GM19239 (cell line): ENCODE data around the gene SLC39A11.
"Not testable (repeated sequence)": the region's sequence is repeated elsewhere in the genome, so short reads cannot be mapped to it uniquely, and the experiment has no call there.

Experiments used
- DNase-seq: peaks from one replicate; pipeline ENCODE4 v3.0.0; 2011; ENCODE audit warnings: low spot score; ENCODE audit not compliant: insufficient read length
- FAIRE-seq: peaks from 2 replicates; lab custom pipeline; 2011; peaks lifted over from hg19 to GRCh38; lab: Jason Lieb, UNC

SLC39A11 gene

DNA sequence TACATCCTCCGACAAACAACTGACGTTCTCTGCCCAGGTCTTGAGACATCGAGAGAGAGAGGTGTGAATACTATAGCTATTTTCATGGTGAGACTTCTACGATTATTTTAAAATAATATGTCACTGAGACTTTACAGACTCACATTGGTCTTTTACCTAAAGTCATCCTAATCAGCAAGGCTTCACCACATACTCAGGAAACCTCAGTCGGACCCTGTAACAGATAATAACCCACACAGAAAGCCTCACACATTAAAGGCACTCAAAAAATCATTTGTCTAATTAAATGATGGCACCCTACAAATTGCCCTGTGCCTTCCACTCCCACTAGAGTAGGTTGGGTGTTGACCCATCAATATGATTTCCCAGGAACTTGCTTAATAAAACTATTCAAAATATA is 19.8 kb upstream of the SLC39A11 start:
- FAIRE-seq = no peak
- DNase-seq = no peak

- FAIRE-seq (no peak), DNase-seq (no peak)
Observed at GRCh38 chr17:73111386-73111785, 18.9 kb upstream of the SLC39A11 start.

DNA sequence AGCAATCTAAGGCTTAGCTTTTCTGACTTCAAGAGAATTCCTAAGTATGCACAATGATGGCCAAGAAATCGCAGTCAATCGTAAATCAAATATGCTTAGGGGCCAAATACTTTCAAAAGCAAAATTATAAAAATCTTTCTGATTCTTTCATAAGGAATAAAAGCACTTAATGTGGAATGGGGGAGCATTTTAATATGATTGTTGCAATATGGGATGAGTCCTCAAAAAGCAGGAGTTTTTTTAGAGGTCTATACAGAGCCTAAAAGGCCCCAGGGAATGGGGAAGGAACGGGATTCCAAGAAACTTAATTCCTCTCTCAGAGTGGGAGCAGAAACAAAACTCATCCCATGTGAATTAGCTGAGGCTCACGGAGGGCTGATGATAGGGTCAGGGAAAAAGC is 14.7 kb upstream of the SLC39A11 start:
- FAIRE-seq = no peak
- DNase-seq = no peak

DNA sequence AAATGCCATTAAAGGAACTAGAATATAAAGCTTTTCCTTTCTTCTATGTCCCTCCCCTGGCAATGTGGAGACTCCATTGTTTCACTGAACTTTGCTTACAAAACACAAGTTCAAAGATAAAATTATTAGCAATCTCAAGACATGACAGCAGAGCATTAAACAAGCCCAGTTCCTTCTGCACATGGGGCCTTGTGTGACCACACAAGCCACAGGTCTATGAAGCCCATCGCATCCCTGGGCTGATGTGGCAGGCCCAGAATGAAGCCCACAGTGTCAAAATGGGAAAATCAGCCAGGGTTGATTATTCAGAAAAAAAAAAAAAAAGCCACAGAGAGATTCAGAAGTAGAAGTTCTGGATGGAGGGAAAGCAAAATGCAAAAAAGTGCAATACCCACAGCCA is 12.9 kb upstream of the SLC39A11 start:
- FAIRE-seq (no peak), DNase-seq (no peak)

DNA sequence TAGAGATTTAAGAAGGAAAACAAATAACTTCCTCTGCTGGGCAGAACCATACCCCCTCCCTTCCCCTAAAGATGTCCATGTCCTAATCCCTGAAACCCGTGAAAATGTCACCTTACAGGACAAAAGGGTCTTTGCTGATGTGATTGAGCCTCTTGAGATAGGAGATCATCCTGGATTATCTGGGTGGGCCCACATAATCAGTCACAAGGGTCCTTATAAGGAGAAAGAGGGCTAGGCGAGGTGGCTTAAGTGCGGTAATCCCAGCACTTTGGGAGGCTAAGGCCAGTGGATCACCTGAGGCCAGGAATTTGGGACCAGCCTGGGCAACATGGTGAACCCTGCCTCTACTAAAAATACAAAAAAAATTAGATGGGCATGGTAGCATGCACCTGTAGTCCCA is 12.0 kb upstream of the SLC39A11 start:
- FAIRE-seq (no peak), DNase-seq (no peak)

GRCh38 chr17:73103641-73104335 is 11.3 kb upstream of the SLC39A11 start:
- DNase-seq = no peak
- no peak for FAIRE-seq

- FAIRE-seq = no peak
- no peak for DNase-seq
Observed at GRCh38 chr17:73101031-73101430, 8.5 kb upstream of the SLC39A11 start.

DNA sequence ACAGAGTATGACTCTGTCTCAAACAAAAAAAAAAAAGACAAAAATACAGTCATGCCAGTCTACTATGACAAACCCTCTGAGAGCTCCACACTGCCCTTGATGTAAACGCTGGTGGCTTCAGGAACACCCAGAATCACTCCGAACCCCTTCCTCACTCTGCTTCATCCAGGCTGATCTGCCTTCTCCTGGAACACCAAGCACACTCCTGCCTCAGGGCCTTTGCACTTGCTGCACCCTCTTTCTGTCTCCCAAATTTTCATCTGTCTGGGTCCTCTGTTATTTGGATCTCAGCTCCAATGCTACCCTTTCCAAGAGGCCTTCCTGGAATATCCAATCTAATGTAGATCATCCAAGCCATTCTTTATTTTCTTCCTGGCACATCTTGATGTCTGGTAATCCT is 7.9 kb upstream of the SLC39A11 start:
- DNase-seq (no peak), FAIRE-seq (no peak)

DNA sequence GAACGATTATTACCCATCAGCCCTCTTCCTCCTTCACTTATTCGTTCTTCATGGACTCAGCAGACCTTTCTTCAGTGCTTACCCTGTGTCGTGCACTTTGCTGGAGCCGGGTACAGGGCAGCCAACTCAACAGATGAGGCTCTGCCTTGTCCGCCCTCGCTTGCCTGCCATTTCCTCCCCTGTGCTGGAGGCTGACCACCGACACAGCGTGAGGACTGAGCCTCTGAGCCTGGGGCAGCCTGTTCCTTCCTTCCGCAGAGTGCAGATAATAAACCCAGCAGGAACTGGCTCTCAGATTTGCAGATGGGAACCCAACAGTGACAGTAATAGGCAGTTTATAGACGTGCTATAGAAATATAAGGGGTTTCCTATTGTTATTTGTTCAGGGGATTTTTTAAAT is 7.0 kb upstream of the SLC39A11 start:
- no peak for DNase-seq
- FAIRE-seq = no peak

GRCh38 chr17:73098919-73099318 is 6.4 kb upstream of the SLC39A11 start:
- DNase-seq (no peak), FAIRE-seq (no peak)

GRCh38 chr17:73097973-73098765 is 5.7 kb upstream of the SLC39A11 start:
- FAIRE-seq, DNase-seq: not testable (repeated sequence)

DNA sequence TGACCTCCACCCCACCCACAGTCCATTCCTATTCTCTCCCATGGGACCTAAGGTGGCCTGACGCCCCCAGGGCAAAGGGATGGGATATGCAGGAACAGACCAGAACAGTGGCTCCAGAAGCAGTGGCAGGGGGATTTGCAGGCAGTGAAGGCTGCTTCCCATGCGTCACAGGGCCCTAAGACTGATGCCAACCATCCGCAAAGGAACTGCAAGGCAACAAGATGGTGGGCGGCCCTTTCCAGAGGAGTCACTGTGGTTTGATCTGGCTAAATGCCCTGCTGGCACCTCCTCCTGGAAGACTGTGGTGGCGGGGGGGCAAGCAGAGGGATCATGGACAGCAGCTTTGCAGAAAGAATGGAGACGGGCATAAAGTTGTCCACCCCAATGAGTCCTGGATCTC is 4.4 kb upstream of the SLC39A11 start:
- DNase-seq = no peak
- FAIRE-seq = no peak

- FAIRE-seq (no peak), DNase-seq (no peak)
Observed at GRCh38 chr17:73096211-73096610, 3.7 kb upstream of the SLC39A11 start.

DNA sequence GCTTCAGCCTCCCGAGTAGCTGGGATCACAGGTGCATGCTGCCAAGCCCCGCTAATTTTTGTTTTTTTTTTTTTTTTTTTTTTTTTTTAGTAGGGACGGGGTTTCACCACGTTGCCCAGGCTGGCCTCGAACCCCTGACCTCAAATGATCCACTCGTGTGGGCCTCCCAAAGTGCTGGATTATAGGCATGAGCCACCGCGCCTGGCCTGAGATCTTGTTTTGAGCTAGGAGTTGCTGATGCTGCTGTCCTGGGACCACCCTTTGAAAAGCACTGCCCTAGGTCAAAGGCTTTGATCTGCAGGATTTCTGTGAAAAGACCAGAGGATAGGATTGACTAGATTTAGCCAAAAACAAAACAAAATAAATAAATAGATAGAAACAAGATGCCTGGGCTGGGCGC is 798 bp upstream of the SLC39A11 start:
- FAIRE-seq (no peak), DNase-seq (no peak)

DNA sequence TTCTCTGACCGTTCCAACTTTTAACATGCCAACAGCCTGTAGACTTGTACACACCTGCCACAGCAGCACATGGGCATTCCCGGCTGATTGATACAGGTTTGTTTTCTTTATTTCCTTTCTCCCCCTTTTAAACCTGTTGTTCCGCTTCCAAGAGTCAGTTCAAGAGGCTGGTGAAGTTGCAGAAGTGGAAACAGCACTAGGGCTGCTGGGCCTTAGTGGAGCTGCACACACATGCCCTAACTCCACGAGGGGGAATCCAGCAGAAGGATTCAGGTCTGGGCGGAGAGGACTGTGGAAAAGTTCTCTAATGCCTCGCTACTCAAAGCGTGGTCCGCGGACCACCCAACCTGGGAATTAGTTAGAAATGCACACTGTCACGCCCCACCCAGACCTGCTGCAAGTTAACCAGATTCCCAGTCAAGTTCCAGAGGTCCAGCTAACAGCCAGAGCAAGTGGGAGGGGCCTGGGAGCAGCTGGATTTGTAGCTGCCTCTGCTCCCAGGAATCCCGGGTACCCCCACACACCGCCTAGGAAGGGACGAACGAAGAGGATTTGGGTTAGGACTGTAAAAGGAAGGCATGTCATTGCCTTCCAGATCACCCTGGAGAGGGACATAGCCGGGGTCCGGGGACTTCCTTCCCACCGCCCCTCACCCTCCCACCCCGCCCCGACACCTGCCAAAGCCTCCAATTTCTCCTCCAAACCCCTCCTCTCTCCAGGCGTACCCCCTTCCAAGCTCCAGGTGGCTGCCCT is 542 bp downstream of the SLC39A11 start:
- FAIRE-seq (peak; percentile 85), DNase-seq (no peak)

- DNase-seq (no peak), FAIRE-seq (no peak)
Observed at GRCh38 chr17:73091410-73091769, 1.1 kb downstream of the SLC39A11 start.

DNA sequence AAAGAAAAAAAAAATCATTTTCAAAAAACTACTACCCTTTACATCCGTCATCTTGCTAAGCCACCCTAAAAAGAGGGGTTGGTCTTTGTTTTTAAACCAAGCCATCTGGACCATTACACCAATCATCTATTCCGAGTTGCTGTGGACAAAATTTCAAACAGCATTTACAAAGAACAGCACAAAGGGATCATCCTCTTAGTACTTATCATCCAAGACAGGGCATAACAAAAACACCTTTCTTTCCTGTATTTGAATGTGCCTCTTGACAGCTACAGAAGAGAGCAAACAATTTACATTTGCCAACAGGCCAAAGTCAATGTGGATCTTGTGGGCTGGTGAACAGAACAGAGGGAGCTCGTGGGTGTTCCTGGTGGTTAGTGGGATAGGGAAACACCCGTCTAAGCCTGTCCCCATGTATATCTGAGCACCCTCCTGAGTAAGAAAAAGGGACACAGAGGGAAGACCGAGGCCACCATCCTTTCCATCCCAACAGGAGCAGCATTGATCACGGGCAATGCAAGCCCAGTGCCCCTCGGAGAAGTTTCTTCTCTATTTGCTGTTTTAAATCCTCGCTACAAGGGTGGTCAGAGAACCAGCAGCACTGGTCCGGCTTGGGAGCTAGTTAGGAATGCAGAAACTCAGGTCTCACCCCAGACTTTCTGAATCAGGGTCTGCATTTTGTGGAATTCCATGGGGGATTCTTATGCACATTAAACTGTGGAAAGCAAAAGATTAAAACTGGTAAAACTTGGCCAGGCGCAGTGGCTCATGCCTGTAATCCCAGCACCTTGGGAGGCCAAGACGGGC is 1.9 kb downstream of the SLC39A11 start:
- DNase-seq (no peak), FAIRE-seq (no peak)

- no peak for FAIRE-seq
- DNase-seq = no peak
Observed at GRCh38 chr17:73089322-73090317, 2.9 kb downstream of the SLC39A11 start.

DNA sequence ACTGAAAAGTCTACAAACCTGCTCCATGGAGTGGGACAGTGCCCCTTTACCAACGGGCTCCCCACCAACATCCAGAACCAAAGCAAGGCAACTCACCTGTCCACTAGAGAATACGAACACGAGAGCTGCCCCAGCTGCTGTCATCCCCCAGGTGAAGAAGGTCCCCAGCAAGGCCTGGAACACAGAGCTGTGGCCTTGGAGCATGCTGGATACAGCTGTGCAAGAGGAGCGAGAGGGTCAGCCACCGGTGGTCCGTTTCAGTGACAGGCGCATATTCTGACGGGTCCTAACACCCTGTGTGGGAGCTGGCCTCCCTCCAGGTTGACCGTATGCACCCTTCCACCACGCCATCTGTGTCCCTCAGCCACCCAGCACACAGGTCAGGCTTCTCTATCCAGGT is 3.9 kb downstream of the SLC39A11 start:
- DNase-seq = no peak
- no peak for FAIRE-seq
